AML-193 (cell line): Measurements from ENCODE around the gene PIRT.

Source experiments
- DNase-seq, 2 experiments: peaks; one replicate each; lab custom pipeline; 2025; lab: John Stamatoyannopoulos, UW

Gene PIRT

DNA sequence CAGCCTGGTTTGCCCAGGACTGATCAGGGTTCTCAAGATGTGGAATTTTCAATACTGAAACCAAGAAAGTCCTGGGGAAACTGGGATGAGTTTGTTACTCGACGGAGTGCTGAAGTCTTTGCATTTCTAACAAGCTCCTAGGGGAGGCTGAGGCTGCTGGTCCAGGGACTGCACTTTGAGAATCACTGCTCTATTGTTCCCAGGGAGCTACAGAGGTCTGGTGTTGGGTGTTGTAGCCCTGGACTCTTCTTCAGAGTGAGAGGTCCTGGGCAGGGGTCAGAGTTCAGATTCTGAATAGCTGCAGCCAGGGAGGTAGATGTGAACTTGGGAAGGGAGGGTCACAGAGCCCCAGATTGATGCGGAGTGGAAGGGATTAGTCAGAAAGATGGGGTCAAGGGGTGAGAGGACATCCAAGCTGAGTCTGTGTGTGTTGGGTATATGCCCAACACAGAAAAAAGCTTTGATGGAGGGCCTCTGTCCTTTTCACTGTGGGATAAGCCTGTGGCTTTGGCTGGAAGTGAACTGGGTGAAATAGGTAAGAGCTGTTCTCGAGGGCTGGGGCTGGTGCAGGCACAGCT, 48.1 kb downstream of the PIRT start:
- DNase-seq, result no peak

DNA sequence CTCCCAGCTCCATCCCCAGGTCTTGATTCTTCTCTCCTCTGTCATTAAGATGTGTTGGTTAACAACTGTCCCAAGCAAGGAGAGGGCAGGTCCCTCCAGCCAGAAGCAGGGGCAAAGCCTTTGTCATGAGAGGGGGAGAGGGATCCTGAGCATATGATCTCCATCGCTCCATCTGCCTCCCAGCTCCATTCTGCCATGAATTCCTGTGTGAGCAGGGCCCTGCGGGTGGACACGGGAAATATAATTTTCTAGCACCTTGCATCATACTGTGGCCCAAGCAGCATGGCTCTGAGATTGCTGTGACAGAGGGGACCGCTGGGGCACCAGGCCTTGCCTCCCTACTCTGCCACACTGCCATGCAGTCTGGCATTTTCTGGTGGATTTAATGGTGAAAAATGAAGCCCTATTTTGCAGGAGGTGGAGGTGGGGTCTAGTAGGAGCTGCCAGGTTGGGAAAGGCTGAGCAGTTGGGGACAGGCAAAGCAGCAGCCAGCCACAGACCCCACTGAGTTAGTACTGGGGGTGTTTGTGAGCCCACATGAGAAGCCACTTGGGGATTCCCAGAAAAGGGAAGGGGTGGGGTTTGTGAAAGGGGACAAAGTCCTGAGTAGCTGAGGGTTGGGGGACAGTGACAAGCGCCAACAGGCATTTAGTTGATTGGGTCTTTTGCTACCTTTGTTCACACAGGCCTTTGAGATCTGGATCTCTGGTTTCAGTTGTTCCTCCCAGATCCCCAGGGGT, 50.4 kb downstream of the PIRT start:
- DNase-seq, result no peak

DNA sequence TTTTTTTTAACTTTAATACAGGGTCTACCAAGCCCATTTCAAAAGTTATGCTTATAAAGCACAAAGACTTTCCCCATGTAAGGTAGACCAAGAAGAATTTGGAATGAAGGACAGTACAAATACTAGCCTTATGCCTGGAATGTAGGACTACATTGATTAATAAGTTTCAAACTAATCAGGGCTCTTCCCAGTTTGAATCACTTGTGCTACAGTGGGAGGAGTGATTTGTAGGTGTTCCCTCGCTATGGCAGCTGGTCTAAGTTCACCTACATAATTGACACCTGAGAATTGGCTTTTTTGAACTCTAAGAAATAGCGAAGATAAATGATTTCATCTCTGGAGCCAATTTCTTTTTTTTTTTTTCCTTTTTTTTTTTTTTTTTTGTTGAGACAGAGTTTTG, 52.6 kb downstream of the PIRT start:
- no peak for DNase-seq

DNA sequence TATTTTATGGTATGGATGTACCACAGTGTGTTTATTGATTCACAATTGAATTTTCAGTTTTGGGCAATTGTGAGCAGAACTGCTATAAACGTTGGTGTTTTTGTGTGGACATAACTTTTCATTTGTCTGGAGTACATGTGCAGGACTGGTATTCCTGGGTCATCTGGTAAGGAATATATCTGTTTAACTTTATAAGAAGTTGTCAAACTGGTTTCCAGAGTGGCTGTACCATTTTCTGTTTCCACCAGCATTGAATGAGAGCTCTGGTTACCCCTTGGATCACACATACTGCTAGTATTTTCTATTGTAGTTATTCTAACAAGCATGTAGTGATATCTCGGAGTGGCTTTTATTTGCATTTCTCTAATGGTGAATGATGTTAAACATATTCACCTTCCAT, 58.3 kb downstream of the PIRT start:
- DNase-seq, result no peak

DNA sequence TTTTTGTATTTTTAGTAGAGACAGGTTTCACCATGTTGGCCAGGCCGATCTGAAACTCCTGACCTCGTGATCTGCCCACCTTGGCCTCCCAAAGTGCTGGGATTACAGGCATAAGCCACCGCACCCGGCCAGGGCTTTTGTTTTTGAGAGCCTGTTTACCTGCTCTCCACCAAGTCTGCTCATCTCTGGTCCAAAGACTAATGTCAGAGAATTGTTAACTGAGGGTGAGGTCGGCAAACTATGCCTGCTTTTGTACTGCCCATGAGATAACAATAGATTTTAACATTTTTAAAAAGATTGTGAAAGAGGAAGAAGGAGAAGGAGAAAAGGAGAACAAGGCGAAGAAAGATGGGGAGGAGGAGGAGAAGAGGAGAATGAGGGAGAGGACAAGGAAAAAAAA, 60.0 kb downstream of the PIRT start:
- DNase-seq, result no peak

DNA sequence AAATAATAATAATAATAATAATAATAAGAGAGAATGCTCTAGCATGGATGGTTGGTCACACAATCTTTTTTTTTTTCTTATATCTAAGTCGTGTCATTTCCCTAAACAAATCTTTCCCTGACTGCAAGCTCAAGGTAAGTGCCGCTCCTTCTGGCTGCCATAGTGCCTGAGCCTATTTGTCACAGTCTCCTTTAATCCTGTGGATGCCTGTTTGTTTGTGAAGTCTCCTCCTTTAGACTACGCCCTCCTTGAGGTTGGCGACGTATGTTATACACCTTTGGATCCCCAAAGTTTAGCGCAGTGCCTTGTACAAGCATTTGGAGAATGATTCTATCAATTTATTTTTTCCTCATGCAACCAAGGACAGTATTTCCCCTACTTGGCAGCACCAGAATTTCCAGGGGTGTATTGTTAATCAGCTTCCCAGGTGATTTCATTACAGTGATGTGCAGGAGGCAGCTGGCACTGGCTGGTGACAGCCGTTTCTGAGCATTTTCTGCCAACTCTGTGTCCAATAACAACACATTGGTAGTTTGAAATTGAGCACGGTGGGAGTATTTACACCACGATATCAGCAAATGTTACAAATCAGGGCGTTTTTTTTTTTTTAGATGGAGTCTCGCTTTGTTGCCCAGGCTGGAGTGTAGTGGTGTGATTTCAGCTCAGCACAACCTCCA, 60.6 kb downstream of the PIRT start:
- no peak for DNase-seq

DNA sequence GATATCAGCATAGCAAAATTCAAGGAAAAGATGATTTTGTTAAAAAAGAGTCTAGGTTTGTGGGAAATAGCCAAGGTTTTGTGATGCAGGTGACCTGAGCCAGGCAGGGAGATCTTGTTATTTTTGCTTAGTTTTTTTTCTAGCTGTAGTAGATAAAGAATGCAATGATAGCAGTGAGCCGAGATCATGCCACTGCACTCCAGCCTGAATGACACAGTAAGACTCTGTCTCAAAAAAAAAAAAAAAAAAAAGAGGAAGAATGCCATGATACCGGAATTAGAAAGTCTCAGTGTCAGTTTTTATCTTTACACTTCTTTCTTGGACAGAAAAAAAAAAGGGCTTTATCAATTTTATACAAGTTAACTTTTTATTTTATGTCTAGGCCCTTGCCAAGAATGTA, 61.5 kb downstream of the PIRT start:
- DNase-seq, result no peak

DNA sequence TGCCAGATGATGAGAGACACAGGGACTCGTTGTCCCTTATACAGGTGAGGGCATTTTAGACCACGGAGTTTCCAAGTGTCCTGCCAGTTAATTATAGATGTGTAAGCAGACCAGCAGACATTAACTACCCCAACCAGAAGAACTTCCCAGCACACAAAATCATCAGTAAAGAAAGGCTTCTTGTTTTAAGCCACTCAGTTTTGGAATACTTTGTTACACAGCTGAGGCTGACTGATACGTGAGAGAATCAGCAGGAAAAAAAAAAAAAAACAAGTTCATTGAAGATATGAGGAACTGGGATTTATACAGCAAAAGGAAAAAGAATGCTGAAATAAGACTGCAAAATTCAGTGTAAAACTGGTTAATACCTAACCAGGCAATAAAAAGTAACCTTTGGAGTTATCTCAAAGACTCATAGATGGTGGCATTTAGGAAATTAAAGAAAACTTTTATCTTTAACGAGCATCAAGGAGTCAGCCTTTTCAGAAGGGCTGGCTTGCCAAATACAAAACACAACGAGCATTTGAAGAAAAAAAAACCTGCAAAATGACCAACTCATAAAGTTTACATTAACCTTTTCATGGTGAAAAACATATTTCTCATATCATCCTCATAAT, 62.0 kb downstream of the PIRT start:
- no peak for DNase-seq

DNA sequence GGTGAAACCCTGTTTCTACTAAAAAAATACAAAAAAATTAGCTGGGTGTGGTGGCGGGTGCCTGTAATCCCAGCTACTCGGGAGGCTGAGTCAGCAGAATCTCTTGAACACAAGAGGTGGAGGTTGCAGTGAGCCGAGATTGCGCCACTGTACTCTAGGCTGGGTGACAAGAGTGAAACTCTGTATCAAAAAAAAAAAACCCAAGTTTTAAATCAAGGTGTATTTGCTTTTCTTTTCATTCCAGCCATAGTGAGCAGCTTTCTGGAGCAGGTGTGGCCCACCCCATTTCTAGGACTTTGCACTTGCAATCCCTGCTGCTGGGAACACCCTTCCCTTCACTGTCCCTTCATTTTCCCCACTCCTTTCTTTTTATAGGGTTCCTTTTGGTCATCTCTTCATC, 62.8 kb downstream of the PIRT start:
- DNase-seq, result no peak

DNA sequence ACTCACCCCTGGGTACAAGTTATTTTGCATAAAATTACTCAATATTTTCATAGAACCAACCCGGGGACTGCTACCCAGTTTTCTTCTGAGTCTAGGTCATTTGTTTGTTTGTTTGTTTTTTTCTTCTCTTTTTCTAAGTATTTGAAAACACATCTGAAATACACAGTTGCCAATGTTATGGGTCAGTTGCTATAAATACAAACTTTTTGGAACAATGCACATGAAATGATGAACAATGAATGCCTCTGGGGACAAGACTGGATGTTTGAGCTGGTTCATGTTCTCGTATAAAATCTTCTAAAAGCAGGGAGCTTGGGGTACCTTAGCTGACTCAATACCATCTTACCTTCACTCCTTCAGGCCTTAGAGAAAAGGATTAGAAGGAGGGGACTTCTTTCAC, 64.5 kb downstream of the PIRT start:
- DNase-seq, result no peak
